ENCODE results near the gene CACFD1. TPM values are rescaled to one million over a fixed set of nuclear protein-coding genes. Genes with fewer than 3 reads are reported as not detected.

CACFD1 gene
- total RNA-seq, 2 experiments from 2014 or later, result 3.7 to 3.8 TPM

DNA sequence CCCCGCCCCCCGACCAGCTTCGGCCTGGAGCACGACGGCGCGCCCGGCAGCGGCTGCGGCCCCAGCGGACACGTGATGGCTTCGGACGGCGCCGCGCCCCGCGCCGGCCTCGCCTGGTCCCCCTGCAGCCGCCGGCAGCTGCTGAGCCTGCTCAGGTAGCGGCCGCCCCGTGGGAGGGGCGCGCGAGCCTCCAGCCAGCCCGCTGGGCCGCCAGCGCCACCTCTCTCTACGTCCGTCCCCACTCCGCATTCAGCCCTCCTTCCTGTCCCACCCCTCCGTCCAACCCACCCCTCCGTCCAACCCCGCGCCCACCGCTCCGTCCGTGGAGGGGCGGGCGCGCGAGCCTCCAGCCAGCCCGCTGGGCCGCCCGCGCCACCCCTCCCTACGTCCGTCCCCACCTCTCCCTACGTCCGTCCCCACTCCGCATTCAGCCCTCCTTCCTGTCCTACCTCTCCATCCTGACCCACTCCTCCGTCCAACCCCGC is 31.1 kb upstream of the CACFD1 start:
- ChIA-PET CTCF (no interaction called here), POLR2A (no interaction called here)
- Histone ChIP-seq H3K36me3 (ENCODE audit: insufficient read depth, low read length) (no peaks in the 10 kb centered on the region), H3K27ac (ENCODE audit: low read depth in 1 of 2, low read length in 2 of 2) (no peak overlapping the region), H3K9me3 (ENCODE audit: control insufficient read depth in 1 of 2, insufficient read depth in 1 of 2, low read length in 2 of 2) (peaks cover 0 to 15% of the 10 kb centered on the region in 2 experiments), H3K27me3 (ENCODE audit: control insufficient read depth in 1 of 2, insufficient read depth in 2 of 2, low read length in 2 of 2) (peaks cover 20 to 27% of the 10 kb centered on the region in 2 experiments), H3K4me3 (ENCODE audit: low read length) (no peak overlapping the region), H3K4me1 (ENCODE audit: insufficient read depth, low read length) (peaks cover 5% of the 10 kb centered on the region)
- peak; percentile 21 for ATAC-seq (ENCODE audit: poor library complexity)
- no peak overlapping the region for H3K4me3 Mint-ChIP-seq
- H3K27me3 Mint-ChIP-seq, result peaks cover 32% of the 10 kb centered on the region
- TF ChIP-seq, protein P1, sequence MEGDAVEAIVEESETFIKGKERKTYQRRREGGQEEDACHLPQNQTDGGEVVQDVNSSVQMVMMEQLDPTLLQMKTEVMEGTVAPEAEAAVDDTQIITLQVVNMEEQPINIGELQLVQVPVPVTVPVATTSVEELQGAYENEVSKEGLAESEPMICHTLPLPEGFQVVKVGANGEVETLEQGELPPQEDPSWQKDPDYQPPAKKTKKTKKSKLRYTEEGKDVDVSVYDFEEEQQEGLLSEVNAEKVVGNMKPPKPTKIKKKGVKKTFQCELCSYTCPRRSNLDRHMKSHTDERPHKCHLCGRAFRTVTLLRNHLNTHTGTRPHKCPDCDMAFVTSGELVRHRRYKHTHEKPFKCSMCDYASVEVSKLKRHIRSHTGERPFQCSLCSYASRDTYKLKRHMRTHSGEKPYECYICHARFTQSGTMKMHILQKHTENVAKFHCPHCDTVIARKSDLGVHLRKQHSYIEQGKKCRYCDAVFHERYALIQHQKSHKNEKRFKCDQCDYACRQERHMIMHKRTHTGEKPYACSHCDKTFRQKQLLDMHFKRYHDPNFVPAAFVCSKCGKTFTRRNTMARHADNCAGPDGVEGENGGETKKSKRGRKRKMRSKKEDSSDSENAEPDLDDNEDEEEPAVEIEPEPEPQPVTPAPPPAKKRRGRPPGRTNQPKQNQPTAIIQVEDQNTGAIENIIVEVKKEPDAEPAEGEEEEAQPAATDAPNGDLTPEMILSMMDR (IDR thresholded peaks at IDR 0.05), result no peak
- no peaks in the 10 kb centered on the region for H3K9me3 Mint-ChIP-seq
- no peaks in the 10 kb centered on the region for H3K36me3 Mint-ChIP-seq (ENCODE audit: low read depth)
- no peak overlapping the region for H3K27ac Mint-ChIP-seq
- DNase-seq, result no peak
- H3K4me1 Mint-ChIP-seq (ENCODE audit: low read depth), result peaks cover 12% of the 10 kb centered on the region
- intact Hi-C loops (cut with DNase I, micrococcal nuclease), result no loop called here

- Histone ChIP-seq H3K36me3 (ENCODE audit: insufficient read depth, low read length) (no peaks in the 10 kb centered on the region), H3K4me3 (ENCODE audit: low read length) (no peak overlapping the region), H3K9me3 (ENCODE audit: control insufficient read depth in 1 of 2, insufficient read depth in 1 of 2, low read length in 2 of 2) (peaks cover 0 to 12% of the 10 kb centered on the region in 2 experiments), H3K27me3 (ENCODE audit: control insufficient read depth in 1 of 2, insufficient read depth in 2 of 2, low read length in 2 of 2) (peaks cover 17 to 27% of the 10 kb centered on the region in 2 experiments), H3K4me1 (ENCODE audit: insufficient read depth, low read length) (peaks cover 5% of the 10 kb centered on the region), H3K27ac (ENCODE audit: low read depth in 1 of 2, low read length in 2 of 2) (no peak overlapping the region)
- H3K9me3 Mint-ChIP-seq, result no peaks in the 10 kb centered on the region
- peaks cover 32% of the 10 kb centered on the region for H3K27me3 Mint-ChIP-seq
- intact Hi-C loops (cut with DNase I, micrococcal nuclease), result no loop called here
- ChIA-PET POLR2A (no interaction called here), CTCF (no interaction called here)
- no peak overlapping the region for H3K27ac Mint-ChIP-seq
- ATAC-seq (ENCODE audit: poor library complexity) (no peak), DNase-seq (no peak)
- no peaks in the 10 kb centered on the region for H3K36me3 Mint-ChIP-seq (ENCODE audit: low read depth)
- TF ChIP-seq, protein P1 (IDR thresholded peaks at IDR 0.05), result no peak
- no peak overlapping the region for H3K4me3 Mint-ChIP-seq
- H3K4me1 Mint-ChIP-seq (ENCODE audit: low read depth), result peaks cover 12% of the 10 kb centered on the region
Observed at GRCh38 chr9:133429214-133429613, 30.6 kb upstream of the CACFD1 start.

DNA sequence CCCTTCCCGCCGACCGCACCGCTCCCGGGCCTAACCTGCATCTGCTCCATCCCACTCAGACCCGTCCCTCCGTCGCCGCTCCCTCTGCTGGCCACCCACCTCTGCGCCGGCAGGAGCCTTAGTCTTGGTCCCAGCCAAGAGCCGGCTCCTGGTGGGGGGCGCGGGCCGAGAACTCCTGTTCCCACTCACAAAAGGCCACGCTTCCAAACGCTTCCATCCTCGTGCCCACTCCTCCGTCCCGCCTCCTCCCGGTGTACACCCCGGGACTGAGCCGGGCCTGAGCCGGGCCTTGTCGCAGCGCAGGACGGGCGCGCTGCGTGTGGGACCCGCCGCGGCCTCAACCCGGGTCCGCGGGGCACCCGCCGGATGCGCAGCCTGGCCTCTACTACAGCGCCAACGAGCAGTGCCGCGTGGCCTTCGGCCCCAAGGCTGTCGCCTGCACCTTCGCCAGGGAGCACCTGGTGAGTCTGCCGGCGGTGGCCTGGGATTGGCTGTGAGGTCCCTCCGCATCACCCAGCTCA is 30.1 kb upstream of the CACFD1 start:
- Mint-ChIP-seq H3K27ac (no peak overlapping the region), H3K9me3 (no peaks in the 10 kb centered on the region), H3K27me3 (peaks cover 30% of the 10 kb centered on the region), H3K4me1 (ENCODE audit: low read depth) (peaks cover 12% of the 10 kb centered on the region), H3K4me3 (peak overlapping the region; percentile 63), H3K36me3 (ENCODE audit: low read depth) (no peaks in the 10 kb centered on the region)
- TF ChIP-seq, protein P1 (IDR thresholded peaks at IDR 0.05), result no peak
- peaks cover 5% of the 10 kb centered on the region for H3K4me1 ChIP-seq (ENCODE audit: insufficient read depth, low read length)
- ATAC-seq (ENCODE audit: poor library complexity) (no peak), DNase-seq (peak in 3 of 14 experiments; percentile 24 to 38 (median 35))
- H3K27ac ChIP-seq (ENCODE audit: low read depth in 1 of 2, low read length in 2 of 2), result no peak overlapping the region
- ChIA-PET POLR2A (no interaction called here), CTCF (no interaction called here)
- intact Hi-C loops (cut with DNase I, micrococcal nuclease), result no loop called here
- no peaks in the 10 kb centered on the region for H3K36me3 ChIP-seq (ENCODE audit: insufficient read depth, low read length)
- H3K9me3 ChIP-seq (ENCODE audit: control insufficient read depth in 1 of 2, insufficient read depth in 1 of 2, low read length in 2 of 2), result peaks cover 0 to 11% of the 10 kb centered on the region in 2 experiments
- H3K4me3 ChIP-seq (ENCODE audit: low read length), result no peak overlapping the region
- H3K27me3 ChIP-seq (ENCODE audit: control insufficient read depth in 1 of 2, insufficient read depth in 2 of 2, low read length in 2 of 2), result peaks cover 17 to 27% of the 10 kb centered on the region in 2 experiments

Measured in CD4-positive, alpha-beta T cell (primary cell).